GM18520 (cell line): ENCODE results near the gene CRIP2.

ENCODE experiments used
- ATAC-seq: cut with Tn5 transposase; IDR thresholded peaks from one replicate; pipeline ENCODE4 v1.9.1; 2021; ENCODE audit not compliant: unreplicated experiment

The CRIP2 gene

GRCh38 chr14:105496831-105497591 is 22.4 kb downstream of the CRIP2 start:
- no peak for ATAC-seq

GRCh38 chr14:105497671-105498429 is 23.2 kb downstream of the CRIP2 start:
- no peak for ATAC-seq

GRCh38 chr14:105498430-105499255 is 24.0 kb downstream of the CRIP2 start:
- ATAC-seq = no peak

GRCh38 chr14:105499256-105500035 is 24.8 kb downstream of the CRIP2 start:
- no peak for ATAC-seq

- ATAC-seq = no peak
Observed at GRCh38 chr14:105500036-105500725, 25.6 kb downstream of the CRIP2 start.

- no peak for ATAC-seq
Observed at GRCh38 chr14:105500726-105501101, 26.1 kb downstream of the CRIP2 start.

GRCh38 chr14:105501504-105502291 is 27.1 kb downstream of the CRIP2 start:
- no peak for ATAC-seq

GRCh38 chr14:105502446-105503295 is 28.1 kb downstream of the CRIP2 start:
- ATAC-seq = no peak

GRCh38 chr14:105503296-105503640 is 28.6 kb downstream of the CRIP2 start:
- no peak for ATAC-seq

GRCh38 chr14:105503935-105504692 is 29.5 kb downstream of the CRIP2 start:
- no peak for ATAC-seq

- no peak for ATAC-seq
Observed at GRCh38 chr14:105505101-105505500, 30.5 kb downstream of the CRIP2 start.

GRCh38 chr14:105507247-105507646 is 32.6 kb downstream of the CRIP2 start:
- ATAC-seq = no peak

GRCh38 chr14:105508069-105508468 is 33.4 kb downstream of the CRIP2 start:
- no peak for ATAC-seq

- ATAC-seq = no peak
Observed at GRCh38 chr14:105508601-105509000, 34.0 kb downstream of the CRIP2 start.

GRCh38 chr14:105517096-105517495 is 42.5 kb downstream of the CRIP2 start:
- ATAC-seq = no peak

- no peak for ATAC-seq
Observed at GRCh38 chr14:105519946-105520698, 45.5 kb downstream of the CRIP2 start.

- no peak for ATAC-seq
Observed at GRCh38 chr14:105525326-105525725, 50.7 kb downstream of the CRIP2 start.
